ENCODE measurements around the gene SLC22A31.

Gene SLC22A31

GRCh38 chr16:89216315-89217137, 16.2 kb upstream of the SLC22A31 start:
- peak; percentile 75 for DNase-seq

- no peak for DNase-seq
Measured at GRCh38 chr16:89210904-89211515, 10.7 kb upstream of the SLC22A31 start.

GRCh38 chr16:89210165-89210903, 10.0 kb upstream of the SLC22A31 start:
- no peak for DNase-seq

GRCh38 chr16:89209522-89210044, 9.2 kb upstream of the SLC22A31 start:
- no peak for DNase-seq

- no peak for DNase-seq
Measured at GRCh38 chr16:89207993-89208392, 7.7 kb upstream of the SLC22A31 start.

GRCh38 chr16:89202422-89203215, 2.3 kb upstream of the SLC22A31 start:
- no peak for DNase-seq

GRCh38 chr16:89201439-89202377, 1.4 kb upstream of the SLC22A31 start:
- no peak for DNase-seq

- no peak for DNase-seq
Measured at GRCh38 chr16:89200850-89201411, 594 bp upstream of the SLC22A31 start.

GRCh38 chr16:89199241-89200123, 855 bp downstream of the SLC22A31 start:
- no peak for DNase-seq

GRCh38 chr16:89198417-89199240, 1.7 kb downstream of the SLC22A31 start:
- no peak for DNase-seq

GRCh38 chr16:89197633-89198416, 2.5 kb downstream of the SLC22A31 start:
- DNase-seq = no peak

GRCh38 chr16:89197033-89197632, 3.2 kb downstream of the SLC22A31 start:
- no peak for DNase-seq

- no peak for DNase-seq
Measured at GRCh38 chr16:89195521-89196171, 4.7 kb downstream of the SLC22A31 start.

- DNase-seq = no peak
Measured at GRCh38 chr16:89194340-89195311, 5.7 kb downstream of the SLC22A31 start.

- DNase-seq = no peak
Measured at GRCh38 chr16:89193576-89194293, 6.6 kb downstream of the SLC22A31 start.
